ENCODE data around the gene ALK.
"Not testable (repeated sequence)": the region's sequence is repeated elsewhere in the genome, so short reads cannot be mapped to it uniquely, and the experiment has no call there.

Gene ALK

GRCh38 chr2:29281086-29281915, 640.1 kb downstream of the ALK start:
- DNase-seq (ENCODE audit: low read depth, low spot score) = no peak

- DNase-seq (ENCODE audit: low read depth, low spot score) = no peak
These were observed 642.4 kb downstream of the ALK start for GRCh38 chr2:29278966-29279365.

DNA sequence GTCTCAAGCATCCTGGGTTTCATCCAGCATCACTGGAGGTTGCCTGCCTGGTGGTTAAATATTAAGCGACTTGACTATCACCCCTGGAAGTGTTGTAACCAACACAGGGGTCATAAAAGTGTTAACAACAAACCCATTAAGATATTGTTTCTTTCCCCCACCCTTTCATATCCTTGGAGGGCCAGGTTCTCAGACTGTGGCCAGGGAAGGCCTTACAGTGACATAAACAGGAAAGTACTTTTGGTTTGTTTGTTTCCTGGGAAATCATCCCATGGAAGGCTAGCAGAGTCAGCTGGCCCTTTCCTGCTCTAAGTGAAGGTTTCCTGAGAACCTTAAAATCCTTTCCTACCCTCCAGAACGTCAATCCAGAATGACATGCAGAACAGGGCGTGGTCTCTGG, 645.2 kb downstream of the ALK start:
- DNase-seq (ENCODE audit: low read depth, low spot score) = no peak

DNA sequence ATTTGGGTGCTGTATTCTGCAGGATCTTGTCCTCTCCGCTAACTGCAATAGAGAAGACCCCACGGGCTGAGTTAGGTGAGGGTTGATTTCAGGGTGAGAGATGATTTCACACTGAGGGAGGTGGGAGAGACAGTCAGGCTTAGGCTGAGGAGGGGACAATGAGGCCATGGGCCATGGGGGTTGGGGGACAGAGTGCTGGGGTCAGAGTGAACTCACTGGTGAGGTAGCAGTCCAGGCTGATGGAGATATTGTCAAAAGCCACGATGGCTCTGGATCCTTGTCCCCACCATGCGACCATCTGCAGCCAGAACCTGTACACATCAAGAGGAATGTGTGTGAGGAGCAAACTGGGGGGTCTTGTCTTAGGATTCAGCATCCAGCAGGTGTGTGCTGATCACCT, 646.2 kb downstream of the ALK start:
- no peak for DNase-seq (ENCODE audit: low read depth, low spot score)

DNA sequence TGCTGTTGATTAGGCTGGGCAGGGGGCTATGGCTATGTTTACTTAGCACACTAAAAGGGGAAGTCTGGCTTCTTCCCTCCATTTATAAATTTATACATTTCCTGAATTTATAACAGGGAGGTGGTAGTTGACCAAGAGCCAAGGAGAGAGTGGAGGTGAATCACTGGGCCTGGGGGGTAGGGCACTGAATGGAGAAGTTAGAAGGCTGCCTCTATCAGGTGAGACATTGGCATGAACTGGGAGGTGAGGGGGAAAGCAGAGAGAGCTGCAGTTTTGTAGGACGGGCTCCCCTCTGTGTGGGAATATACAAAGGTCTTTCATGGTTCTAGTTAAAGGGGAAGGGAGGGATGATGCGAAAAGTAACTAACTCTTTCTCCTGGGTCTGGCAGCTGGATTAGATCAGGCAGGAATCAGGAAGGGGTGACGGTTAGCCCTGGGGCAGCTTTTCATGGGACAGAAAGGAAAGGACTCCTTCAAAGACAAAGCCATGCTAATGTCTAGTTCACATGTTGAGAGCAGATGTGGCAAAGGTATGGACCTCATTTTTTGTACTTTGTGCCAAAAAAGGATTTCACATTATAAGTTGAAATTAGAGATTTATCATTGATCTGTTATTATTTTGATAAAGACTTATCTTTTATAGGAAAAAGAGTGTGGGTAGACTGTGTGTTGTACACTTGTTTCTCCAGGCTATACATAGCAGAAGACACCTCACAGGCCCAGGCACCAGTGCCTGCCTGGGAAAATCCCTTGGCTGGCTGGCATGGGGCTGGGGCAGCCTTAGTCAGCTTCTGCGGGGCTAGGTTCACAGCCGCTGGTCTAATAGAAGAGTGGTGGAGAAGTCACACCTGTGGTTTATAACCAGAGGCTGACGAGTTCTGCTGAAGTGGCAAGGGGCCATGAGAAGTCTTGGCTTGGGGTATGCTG, 647.4 kb downstream of the ALK start:
- no peak for DNase-seq (ENCODE audit: low read depth, low spot score)

DNA sequence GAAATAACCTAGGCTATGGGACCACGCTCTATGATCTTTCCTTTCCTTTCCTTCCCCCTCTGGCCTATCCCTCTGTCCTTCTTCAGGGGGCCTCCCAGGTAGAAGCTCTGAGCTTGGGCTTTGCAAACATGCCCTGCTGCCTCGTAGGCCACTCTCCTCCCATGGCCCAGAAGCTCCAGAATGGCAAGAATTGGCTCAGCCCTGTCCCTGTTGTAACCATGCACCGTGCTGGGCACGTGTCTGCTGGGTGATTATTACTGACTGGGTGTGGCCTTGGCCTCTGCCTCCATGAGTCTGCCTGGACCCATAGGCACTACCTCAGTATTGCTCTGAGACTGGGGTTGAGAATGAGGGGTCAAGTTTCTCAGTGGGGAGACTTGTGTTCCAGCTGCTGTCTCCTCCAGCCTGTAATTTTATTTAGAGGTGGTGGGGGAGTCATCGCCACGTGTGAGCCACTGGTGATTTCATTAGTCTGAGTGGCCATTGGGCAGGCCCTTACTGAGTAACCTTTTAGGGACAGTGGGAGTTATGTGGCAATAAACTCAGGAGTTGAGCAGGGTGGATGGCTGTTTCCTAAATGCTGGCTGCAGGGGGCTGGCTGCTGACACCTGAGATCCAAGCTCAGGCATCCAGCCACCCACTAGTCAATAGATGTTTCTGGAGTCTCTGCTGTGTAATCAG, 648.2 kb downstream of the ALK start:
- no peak for DNase-seq (ENCODE audit: low read depth, low spot score)

GRCh38 chr2:29272311-29272710, 649.1 kb downstream of the ALK start:
- DNase-seq (ENCODE audit: low read depth, low spot score) = no peak

DNA sequence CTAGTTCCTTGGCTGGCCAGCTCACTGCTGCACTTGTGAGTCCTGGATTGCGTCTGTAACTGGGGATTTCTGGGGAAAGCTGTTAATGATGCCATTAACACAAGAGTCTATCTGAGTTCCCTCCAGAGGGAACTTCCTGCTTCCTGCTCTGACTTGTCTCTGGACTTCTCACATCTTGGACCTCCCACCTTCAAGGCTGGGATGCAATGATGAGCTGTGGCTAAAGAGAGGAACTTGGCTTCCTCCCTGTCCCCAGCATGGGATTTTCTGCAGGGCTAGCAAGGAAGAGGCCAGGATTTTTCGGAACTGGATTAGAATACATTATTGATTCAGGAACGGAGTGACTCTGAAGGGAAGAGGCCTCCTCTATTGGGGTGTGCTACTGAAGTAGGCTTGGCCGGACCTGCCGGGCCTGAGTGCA, 650.7 kb downstream of the ALK start:
- DNase-seq (ENCODE audit: low read depth, low spot score) = no peak

DNA sequence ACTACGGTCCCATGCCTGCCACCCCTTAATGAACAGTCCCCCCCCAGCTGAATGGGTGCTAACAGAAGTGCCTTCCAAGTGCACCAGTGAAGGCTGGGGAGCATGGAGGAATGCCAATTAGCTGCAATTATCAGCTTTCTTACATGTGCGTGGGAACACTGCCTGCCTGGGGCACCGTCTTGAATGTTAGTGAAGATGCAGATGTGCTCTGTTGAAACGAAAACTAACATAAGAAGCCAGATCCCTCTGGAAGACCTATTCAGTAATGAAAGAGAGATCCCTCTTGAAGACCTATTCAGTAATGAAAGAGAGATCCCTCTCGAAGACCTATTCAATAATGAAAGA, 651.6 kb downstream of the ALK start:
- no peak for DNase-seq (ENCODE audit: low read depth, low spot score)

DNA sequence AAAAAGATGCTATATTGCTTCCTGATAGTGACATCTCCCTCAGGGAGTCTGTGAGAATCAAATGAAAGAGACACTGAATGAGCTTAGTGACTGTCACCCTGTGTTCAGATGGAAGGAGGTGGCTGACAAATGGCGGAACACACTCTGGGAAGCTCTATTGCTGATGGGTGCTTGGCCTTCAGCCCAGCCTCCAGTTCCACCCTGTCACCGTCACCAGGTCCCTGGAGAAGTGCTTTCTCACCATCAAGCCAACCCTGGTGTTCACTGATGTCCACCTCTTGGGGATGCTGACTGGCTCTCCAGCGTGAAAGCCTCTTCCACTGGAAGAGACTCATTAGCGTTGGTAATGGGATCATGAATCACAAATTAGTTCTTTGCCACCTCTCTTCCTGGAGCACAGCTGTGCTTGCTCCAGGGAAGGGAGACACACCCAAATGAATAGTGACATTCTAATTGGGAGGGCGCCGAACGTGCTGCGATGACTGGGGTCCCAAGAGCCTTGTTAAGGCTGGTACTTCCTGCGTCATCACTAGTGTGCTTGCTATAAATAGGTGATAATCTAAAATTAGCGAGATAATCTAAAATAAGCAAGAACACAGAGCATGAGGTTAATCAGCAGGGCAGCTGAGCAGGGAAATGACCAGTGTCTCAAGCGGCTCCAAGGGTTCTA, 652.2 kb downstream of the ALK start:
- DNase-seq (ENCODE audit: low read depth, low spot score) = no peak

DNA sequence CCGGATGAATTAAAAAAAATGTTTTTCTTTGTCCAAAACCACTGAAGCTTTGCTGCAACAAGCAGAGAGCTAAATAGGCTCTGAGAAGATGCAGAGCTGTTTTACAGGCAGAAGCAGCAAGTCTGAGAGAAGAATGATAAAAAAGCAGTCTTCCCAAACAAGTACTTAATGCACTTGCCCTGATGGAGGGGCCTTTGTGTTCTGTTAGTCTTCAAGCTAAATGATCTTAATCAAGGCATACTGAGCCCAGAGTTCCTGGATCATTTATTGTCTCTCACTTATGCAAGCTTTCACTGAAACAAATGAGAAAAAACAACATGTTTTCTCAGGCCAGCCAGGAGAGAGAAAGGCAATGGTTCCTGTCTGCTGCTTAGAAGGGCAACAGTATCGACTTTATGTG, 653.7 kb downstream of the ALK start:
- DNase-seq (ENCODE audit: low read depth, low spot score) = no peak

- DNase-seq (ENCODE audit: low read depth, low spot score) = no peak
These were observed 657.5 kb downstream of the ALK start for GRCh38 chr2:29263886-29264285.

DNA sequence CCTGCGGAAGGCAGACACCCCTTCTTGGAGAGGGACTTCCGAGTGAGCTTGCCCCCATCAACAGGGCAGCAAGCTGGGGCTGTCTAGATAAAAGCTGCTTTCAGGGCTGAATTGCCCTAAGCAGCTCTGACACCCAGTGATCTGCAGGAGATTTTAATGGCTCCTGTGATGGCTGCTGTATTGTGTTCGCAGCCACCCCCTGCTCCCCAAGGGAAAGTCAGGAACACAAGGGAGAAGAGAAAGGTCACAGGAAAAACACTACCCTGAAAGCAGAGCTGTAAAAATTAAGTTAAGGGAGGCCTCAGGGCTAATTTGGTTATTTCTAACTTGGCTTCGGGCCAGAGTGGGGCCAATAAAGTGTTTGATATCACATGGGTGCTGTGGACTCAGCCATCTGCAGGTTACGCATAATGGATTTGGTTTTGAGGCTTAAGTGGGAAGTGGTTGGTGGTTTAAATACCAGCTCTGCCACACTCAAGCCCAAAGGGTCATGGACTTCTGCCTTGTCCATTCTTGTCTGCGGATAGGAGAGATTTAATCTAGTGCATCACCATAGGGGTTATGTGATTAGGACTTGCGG, 658.6 kb downstream of the ALK start:
- DNase-seq (ENCODE audit: low read depth, low spot score) = no peak

DNA sequence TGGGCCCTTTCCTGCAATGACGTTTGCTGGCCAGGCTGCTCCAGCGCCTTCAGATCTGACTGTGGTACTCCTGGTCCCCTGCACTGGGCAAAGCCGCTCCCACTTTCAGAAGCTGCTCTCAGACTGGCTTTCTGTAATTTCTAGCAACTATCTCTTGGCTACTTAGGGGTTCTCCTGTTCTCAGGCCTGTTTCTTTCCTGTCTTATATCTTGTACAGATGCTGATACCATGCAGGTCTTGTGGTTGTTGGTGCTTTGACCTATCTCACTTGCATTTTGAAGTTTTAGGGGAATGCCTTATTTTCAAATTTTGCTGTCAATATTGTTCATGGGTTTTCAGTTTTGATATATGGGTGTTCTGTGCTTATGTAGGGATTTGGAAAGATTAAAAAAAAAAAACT, 660.4 kb downstream of the ALK start:
- DNase-seq (ENCODE audit: low read depth, low spot score) = no peak

GRCh38 chr2:29260142-29260772, 661.1 kb downstream of the ALK start:
- DNase-seq (ENCODE audit: low read depth, low spot score) = no peak

GRCh38 chr2:29259221-29259620, 662.2 kb downstream of the ALK start:
- no peak for DNase-seq (ENCODE audit: low read depth, low spot score)

DNA sequence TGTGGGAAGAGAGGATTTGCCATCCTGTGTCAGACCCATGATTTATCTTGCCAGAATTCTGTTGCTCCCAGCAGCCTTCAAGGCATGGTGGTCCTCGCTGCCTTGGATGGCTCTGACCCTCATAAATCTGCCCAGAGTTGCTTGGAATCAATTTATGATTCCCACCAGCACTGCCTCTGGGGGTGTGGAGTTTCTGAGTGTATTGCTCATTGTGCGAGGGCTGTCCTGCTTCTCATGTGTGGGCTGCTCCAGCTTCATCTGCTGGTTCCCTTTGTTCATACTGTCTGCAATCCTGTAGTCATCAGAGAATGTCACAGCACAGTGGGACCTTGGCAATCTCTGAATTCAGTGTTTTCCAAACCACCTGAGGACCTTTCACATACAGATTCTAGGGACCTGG, 666.4 kb downstream of the ALK start:
- no peak for DNase-seq (ENCODE audit: low read depth, low spot score)

GRCh38 chr2:29253495-29254275, 667.7 kb downstream of the ALK start:
- not testable (repeated sequence) for DNase-seq (ENCODE audit: low read depth, low spot score)

- DNase-seq (ENCODE audit: low read depth, low spot score) = no peak
These were observed 668.4 kb downstream of the ALK start for GRCh38 chr2:29253026-29253425.

GRCh38 chr2:29251406-29251805, 670.0 kb downstream of the ALK start:
- DNase-seq (ENCODE audit: low read depth, low spot score) = no peak

Data from activated CD4-positive, CD25-positive, alpha-beta regulatory T cell treated with anti-CD3 and anti-CD28 coated beads, Interleukin-2, amount 50 U/mL, for 16 hours (primary cell).